Stimulated activated naive CD4-positive, alpha-beta T cell treated with Interleukin-2 at 50 U/mL for 16 hours (primary cell): ENCODE results near the gene TSPAN31.
"Not testable (repeated sequence)": the region's sequence is repeated elsewhere in the genome, so short reads cannot be mapped to it uniquely, and the experiment has no call there.

Experiments
- DNase-seq: peaks from one replicate; lab custom pipeline; 2025; lab: John Stamatoyannopoulos, UW

TSPAN31 gene

GRCh38 chr12:57744777-57745484 lies at the start of gene TSPAN31:
Gene TSPAN31, plus strand, starts transcription at chr12:57745039. Its CDS starts 116 bp downstream, at chr12:57745155.
- DNase-seq, result peak; percentile 96

GRCh38 chr12:57695770-57696432 lies 48.9 kb upstream of the TSPAN31 start:
- no peak for DNase-seq

- DNase-seq, result no peak
Observed at GRCh38 chr12:57697076-57697475, 47.8 kb upstream of the TSPAN31 start.

GRCh38 chr12:57698414-57698813 lies 46.4 kb upstream of the TSPAN31 start:
- no peak for DNase-seq

GRCh38 chr12:57700317-57700716 lies 44.5 kb upstream of the TSPAN31 start:
- no peak for DNase-seq

- no peak for DNase-seq
Observed at GRCh38 chr12:57707250-57707649, 37.6 kb upstream of the TSPAN31 start.

- DNase-seq, result no peak
Observed at GRCh38 chr12:57708296-57708695, 36.5 kb upstream of the TSPAN31 start.

GRCh38 chr12:57712701-57713100 lies 32.1 kb upstream of the TSPAN31 start:
- DNase-seq, result no peak

- DNase-seq, result no peak
Observed at GRCh38 chr12:57713209-57713608, 31.6 kb upstream of the TSPAN31 start.

- DNase-seq, result not testable (repeated sequence)
Observed at GRCh38 chr12:57715036-57715748, 29.6 kb upstream of the TSPAN31 start.

GRCh38 chr12:57715786-57716185 lies 29.1 kb upstream of the TSPAN31 start:
- no peak for DNase-seq

GRCh38 chr12:57716305-57716704 lies 28.5 kb upstream of the TSPAN31 start:
- DNase-seq, result no peak

- DNase-seq, result no peak
Observed at GRCh38 chr12:57717131-57717530, 27.7 kb upstream of the TSPAN31 start.

GRCh38 chr12:57717846-57718640 lies 26.8 kb upstream of the TSPAN31 start:
- no peak for DNase-seq

GRCh38 chr12:57718641-57719528 lies 26.0 kb upstream of the TSPAN31 start:
- no peak for DNase-seq

- no peak for DNase-seq
Observed at GRCh38 chr12:57719777-57720605, 24.8 kb upstream of the TSPAN31 start.

GRCh38 chr12:57720606-57721595 lies 23.9 kb upstream of the TSPAN31 start:
- no peak for DNase-seq

GRCh38 chr12:57721846-57722608 lies 22.8 kb upstream of the TSPAN31 start:
- DNase-seq, result not testable (repeated sequence)
